WERI-Rb-1 (cell line): Measurements from ENCODE around the gene NISCH.
A peak's percentile ranks its signal among the peaks of the same experiment; 100 is the strongest.
"Not testable (repeated sequence)": the region's sequence is repeated elsewhere in the genome, so short reads cannot be mapped to it uniquely, and the experiment has no call there.

Experiments
- DNase-seq: peaks from one replicate; pipeline ENCODE4 v3.0.0-alpha.2; 2020
- H3K27ac ChIP-seq: fragments of 250-450 bp; sonication (Bioruptor Pico); 2 replicates; pipeline ENCODE4 v1.5.1; 2020; ENCODE audit warnings: mild to moderate bottlenecking, moderate library complexity
- H3K27me3 ChIP-seq: fragments of 250-450 bp; sonication (Bioruptor Pico); 2 replicates; pipeline ENCODE4 v1.5.1; 2021; ENCODE audit warnings: mild to moderate bottlenecking, low read depth, moderate library complexity; ENCODE audit not compliant: insufficient read depth, severe bottlenecking
- H3K36me3 ChIP-seq: fragments of 250-450 bp; sonication (Bioruptor Pico); 2 replicates; pipeline ENCODE4 v1.5.1; 2020; ENCODE audit warnings: mild to moderate bottlenecking, moderate library complexity
- H3K4me3 ChIP-seq: 2 replicates; pipeline ENCODE4 v1.5.1; 2011; ENCODE audit warnings: low read depth, mild to moderate bottlenecking, control low read depth, low read length
- H3K9me3 ChIP-seq: fragments of 250-450 bp; sonication (Bioruptor Pico); 2 replicates; pipeline ENCODE4 v1.5.1; 2021; ENCODE audit warnings: mild to moderate bottlenecking, moderate library complexity; ENCODE audit not compliant: severe bottlenecking
- TF ChIP-seq, protein P1 (sequence below): IDR thresholded peaks from 2 replicates; pipeline ENCODE4 v1.5.1; 2011; ENCODE audit warnings: low read depth, mild to moderate bottlenecking, control low read depth, inconsistent platforms, low read length

Gene NISCH

DNA sequence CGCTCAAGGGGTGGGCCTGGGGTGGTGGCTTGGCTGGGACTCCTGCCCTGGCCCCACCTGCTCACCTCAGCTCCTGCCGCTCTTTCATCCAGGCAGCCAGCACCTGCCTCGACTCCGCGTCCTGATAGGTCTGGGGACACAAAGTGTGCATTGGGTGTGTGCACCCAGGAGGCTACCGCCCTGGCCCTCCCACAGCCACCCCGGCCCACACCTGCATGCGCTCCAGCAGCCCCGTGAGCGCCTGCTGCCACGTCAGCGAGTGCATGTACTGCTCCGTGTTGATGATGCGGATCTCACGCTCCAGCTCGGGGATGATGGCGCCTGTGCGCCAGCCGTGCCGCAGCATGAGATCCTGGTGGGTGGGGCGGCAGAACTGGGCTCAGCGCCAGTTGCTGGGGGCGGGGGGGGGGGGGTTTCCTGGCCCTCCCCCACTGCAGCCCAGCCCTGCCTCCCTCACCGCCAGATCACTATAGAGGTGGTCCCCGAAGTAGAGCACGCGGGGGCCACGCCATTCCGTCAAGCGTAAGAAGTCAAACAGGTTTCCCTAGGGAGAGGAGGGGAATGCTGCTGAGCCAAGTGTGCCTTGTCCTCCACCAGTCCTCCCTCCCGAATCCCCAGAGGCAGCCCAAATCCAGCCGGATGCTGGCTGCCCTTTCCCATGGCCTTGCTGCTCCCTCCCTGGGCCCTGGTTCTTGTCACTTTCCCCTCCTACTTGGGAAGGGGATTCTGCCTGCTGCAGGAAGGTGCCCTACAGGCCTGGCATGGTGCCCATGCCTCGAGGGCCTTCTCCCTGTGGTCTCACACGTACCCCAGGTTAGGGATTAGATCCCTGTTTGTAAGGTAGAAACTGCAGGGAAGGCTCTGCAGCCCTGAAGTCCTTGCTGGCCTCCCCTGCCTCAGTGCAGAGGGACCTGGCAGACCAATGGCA lies 69.6 kb downstream of the NISCH start:
- Histone ChIP-seq H3K9me3 (no peaks in the 10 kb centered on the region), H3K27ac (no peak overlapping the region), H3K4me3 (no peak overlapping the region), H3K27me3 (no peaks in the 10 kb centered on the region), H3K36me3 (peaks cover 65% of the 10 kb centered on the region)
- TF ChIP-seq, protein P1, sequence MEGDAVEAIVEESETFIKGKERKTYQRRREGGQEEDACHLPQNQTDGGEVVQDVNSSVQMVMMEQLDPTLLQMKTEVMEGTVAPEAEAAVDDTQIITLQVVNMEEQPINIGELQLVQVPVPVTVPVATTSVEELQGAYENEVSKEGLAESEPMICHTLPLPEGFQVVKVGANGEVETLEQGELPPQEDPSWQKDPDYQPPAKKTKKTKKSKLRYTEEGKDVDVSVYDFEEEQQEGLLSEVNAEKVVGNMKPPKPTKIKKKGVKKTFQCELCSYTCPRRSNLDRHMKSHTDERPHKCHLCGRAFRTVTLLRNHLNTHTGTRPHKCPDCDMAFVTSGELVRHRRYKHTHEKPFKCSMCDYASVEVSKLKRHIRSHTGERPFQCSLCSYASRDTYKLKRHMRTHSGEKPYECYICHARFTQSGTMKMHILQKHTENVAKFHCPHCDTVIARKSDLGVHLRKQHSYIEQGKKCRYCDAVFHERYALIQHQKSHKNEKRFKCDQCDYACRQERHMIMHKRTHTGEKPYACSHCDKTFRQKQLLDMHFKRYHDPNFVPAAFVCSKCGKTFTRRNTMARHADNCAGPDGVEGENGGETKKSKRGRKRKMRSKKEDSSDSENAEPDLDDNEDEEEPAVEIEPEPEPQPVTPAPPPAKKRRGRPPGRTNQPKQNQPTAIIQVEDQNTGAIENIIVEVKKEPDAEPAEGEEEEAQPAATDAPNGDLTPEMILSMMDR: no peak
- no peak for DNase-seq

- no peak overlapping the region for H3K4me3 ChIP-seq
- H3K36me3 ChIP-seq: peaks cover 68% of the 10 kb centered on the region
- peak; percentile 73 for DNase-seq
- H3K27ac ChIP-seq: no peak overlapping the region
- TF ChIP-seq, protein P1: no peak
- H3K27me3 ChIP-seq: no peaks in the 10 kb centered on the region
- no peaks in the 10 kb centered on the region for H3K9me3 ChIP-seq
Observed at GRCh38 chr3:52525680-52526561, 70.5 kb downstream of the NISCH start.

GRCh38 chr3:52526671-52527038 lies 71.3 kb downstream of the NISCH start:
- DNase-seq, H3K27ac ChIP-seq: not testable (repeated sequence)
- peaks cover 71% of the 10 kb centered on the region for H3K36me3 ChIP-seq

DNA sequence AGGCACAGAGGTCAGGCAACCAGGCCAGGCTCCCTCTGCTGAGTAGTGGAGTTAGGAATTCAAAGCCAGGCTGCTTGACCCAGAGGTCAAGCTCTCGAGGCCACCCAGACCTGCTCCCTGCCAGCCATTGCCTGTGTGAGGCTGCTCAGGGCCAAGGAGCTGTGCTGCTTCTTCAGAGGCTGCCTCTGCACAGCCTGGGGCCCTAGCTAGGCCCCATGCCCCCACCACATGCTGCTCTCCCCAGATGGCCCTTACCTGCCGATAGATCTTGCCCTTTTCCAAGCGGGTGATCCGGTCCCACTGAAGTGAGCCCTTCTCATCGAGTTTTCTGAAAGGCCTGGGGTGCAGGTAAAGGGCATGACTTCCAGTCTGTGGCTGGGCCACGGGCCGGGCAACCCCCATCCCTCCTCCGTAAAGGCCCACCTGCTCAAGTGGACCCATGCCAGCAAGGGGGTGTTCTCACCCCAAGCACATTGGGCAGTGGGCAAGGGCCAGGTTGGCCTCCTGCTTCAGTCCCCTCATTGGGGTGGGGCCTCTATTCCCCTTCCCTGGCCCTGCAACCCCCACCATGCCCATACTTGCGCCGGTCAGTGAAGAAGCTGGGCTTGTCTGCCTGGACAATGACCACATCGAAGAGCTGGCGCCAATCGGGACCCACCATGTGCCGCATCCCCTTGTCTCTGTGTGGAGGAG lies 71.8 kb downstream of the NISCH start:
- Histone ChIP-seq H3K36me3 (peaks cover 76% of the 10 kb centered on the region), H3K27ac (no peak overlapping the region), H3K27me3 (no peaks in the 10 kb centered on the region), H3K4me3 (no peak overlapping the region), H3K9me3 (no peaks in the 10 kb centered on the region)
- TF ChIP-seq, protein P1: no peak
- no peak for DNase-seq

More at GRCh38 chr3:52526671-52527038, 71.3 kb downstream of the NISCH start:
- H3K9me3 ChIP-seq, H3K4me3 ChIP-seq, H3K27me3 ChIP-seq: not testable (repeated sequence)

DNA sequence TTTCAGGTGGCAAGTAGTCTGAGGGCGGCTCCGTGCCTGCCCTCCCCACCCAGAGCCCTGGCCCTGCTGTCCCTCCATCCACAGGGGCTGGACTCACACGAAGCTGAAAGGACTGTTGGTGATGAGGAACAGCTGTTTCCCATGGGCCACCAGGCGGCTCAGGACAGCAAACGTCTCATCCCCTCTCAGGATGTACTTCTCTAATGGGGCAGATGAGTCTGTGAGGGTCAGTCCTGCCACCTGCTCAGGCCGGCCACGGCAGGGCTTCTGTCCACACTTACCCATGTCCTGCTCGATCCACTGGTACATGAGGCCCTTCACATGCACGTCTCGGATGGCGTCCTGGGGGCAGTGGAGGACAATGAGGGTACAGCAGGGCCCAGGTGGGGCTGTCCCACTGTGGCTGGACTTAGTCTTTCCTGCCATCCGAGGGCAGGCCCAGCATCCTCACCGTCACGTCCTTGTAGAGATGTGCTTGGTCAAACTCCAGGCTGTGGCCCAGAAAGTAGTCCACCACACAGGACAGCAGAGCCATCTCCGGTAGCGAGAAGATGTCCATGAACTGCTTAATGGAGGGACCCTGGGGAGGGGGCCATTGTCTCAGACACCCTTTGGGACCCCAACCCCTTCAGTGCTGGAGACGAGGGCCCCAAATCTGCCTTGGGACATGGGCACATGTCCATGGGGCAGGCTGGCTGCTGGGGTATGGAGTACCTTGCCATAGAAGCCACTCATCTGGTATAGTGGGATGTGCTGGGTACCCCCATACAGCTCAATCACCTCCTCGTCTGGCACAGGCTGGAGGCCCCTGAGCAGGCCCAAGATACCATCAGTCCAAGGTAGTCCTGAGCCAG lies 72.6 kb downstream of the NISCH start:
- no peaks in the 10 kb centered on the region for H3K27me3 ChIP-seq
- peaks cover 77% of the 10 kb centered on the region for H3K36me3 ChIP-seq
- H3K9me3 ChIP-seq: no peaks in the 10 kb centered on the region
- H3K4me3 ChIP-seq: no peak overlapping the region
- no peak overlapping the region for H3K27ac ChIP-seq
- peak; percentile 2 for DNase-seq
- TF ChIP-seq, protein P1: no peak
